ENCODE measurements around the gene MBIP. TPM values are rescaled to one million over a fixed set of nuclear protein-coding genes. Genes with fewer than 3 reads are reported as not detected.

MBIP gene
- polyA plus RNA-seq, 2 of the 4 experiments (the other 2 are of a cell fraction), result 17.0 to 33.1 TPM

DNA sequence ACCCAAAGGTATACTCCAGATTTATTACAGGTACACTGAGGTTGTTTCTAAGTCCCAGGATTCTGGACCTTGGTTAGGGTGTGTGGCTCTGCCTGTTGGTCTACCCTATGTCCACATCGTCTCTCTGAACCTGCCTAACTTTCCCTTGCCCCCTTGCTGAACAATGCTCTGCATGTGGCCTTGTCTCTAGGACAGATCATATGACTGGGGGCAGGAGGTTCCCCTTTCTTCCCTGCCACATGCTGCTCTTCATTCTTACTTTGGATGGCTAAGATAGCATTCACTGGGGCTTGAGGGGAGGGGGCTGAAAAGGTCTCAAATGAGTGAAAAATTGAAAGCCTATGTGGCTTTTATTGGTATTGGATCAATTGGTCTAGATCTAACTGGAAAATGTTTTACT is 49.2 kb downstream of the MBIP start (continued):
- TF ChIP-seq ZNF302 (CRISPR knock-in tag; IDR thresholded peaks at IDR 0.05) (no peak), GATA3 (IDR thresholded peaks at IDR 0.05; ENCODE audit: borderline replicate concordance) (no peak), CHD4 (IDR thresholded peaks at IDR 0.05; ENCODE audit: borderline replicate concordance) (no peak)

DNA sequence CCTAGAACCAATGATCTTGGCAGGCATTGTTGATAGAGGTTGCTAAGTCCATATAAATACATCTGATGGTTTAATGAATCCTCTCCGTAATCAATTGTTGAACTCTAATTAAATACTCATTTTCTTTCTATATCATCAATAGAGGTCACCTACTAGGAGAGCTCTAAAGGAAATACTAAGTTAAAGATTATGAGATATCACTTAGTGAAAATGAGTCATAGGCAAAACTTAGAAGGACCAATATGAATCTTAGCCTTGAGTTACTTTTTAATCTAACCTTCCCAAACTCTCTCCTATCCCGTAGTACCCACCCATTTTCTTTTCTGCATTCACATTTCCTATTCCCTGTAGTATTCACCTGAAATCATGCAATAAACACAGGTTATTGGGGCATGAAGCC is 50.2 kb downstream of the MBIP start:
- Histone ChIP-seq H3K9me3 (no peaks in the 10 kb centered on the region), H3K4me2 (no peak overlapping the region), H3K4me1 (no peaks in the 10 kb centered on the region), H3K27ac (no peak overlapping the region), H3K4me3 (no peak overlapping the region)
- no peak for TF ChIP-seq NFE2L2 (conservative IDR thresholded peaks at IDR 0.05; ENCODE audit: low read length)
- TF ChIP-seq FOXS1 (CRISPR knock-in tag; IDR thresholded peaks at IDR 0.05), result no peak
- TF ChIP-seq FOSL2 (IDR thresholded peaks at IDR 0.05), result no peak
- TF ChIP-seq FOSL2 (CRISPR knock-in tag; IDR thresholded peaks at IDR 0.05), result 0 out of 2 replicates have a peak, but pooled peaks have one; percentile 6
- TF ChIP-seq TFCP2L1 (CRISPR knock-in tag; IDR thresholded peaks at IDR 0.05), result no peak
- ChIA-PET POLR2A (no interaction called here), CTCF (interaction anchor here (0.6 kb wide), 1 partner anchor 201 kb away, joined by 3 read pairs; no protein-coding TSS in a partner anchor)
- no peak for FAIRE-seq
- 31% methylated on average over 2 of the region's 2 CpGs for WGBS (ENCODE audit: missing lambda C conversion rate)
- no peak for DNase-seq (ENCODE audit: low read depth in 1 of 2, low spot score in 1 of 2)
- ATAC-seq, result no peak

DNA sequence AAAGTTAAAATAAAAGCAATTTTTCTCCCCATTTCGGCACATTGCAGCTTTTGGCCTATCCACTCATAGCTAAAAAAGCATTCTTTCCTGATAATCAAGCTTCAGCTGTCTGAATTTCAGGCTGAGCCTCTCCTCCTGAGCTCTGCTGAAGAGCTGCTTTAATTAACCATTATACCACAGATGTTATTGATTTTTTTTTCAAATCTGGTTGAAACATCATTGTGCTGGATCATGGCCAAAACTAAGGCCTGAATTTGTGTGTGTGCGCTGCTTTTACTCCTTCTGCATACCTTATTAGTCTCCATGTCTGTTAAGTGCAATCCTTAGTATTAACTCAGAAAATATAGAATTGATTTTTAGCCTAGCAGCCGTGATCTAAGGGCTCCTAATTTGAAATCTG is 52.3 kb downstream of the MBIP start:
- ChIA-PET POLR2A (no interaction called here), CTCF (no interaction called here)
- DNase-seq (ENCODE audit: low read depth in 1 of 2, low spot score in 1 of 2) (no peak), FAIRE-seq (no peak), ATAC-seq (no peak)
- TF ChIP-seq, protein P1, sequence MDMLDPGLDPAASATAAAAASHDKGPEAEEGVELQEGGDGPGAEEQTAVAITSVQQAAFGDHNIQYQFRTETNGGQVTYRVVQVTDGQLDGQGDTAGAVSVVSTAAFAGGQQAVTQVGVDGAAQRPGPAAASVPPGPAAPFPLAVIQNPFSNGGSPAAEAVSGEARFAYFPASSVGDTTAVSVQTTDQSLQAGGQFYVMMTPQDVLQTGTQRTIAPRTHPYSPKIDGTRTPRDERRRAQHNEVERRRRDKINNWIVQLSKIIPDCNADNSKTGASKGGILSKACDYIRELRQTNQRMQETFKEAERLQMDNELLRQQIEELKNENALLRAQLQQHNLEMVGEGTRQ (IDR thresholded peaks at IDR 0.05), result no peak
- TF ChIP-seq, protein P2, sequence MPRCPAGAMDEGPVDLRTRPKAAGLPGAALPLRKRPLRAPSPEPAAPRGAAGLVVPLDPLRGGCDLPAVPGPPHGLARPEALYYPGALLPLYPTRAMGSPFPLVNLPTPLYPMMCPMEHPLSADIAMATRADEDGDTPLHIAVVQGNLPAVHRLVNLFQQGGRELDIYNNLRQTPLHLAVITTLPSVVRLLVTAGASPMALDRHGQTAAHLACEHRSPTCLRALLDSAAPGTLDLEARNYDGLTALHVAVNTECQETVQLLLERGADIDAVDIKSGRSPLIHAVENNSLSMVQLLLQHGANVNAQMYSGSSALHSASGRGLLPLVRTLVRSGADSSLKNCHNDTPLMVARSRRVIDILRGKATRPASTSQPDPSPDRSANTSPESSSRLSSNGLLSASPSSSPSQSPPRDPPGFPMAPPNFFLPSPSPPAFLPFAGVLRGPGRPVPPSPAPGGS (IDR thresholded peaks at IDR 0.05), result no peak
- Histone ChIP-seq H3K4me1 (no peaks in the 10 kb centered on the region), H3K4me2 (no peak overlapping the region), H3K9me3 (no peaks in the 10 kb centered on the region), H3K4me3 (no peak overlapping the region), H3K27ac (no peak overlapping the region)
- WGBS (ENCODE audit: missing lambda C conversion rate), result 60% methylated on average over 3 of the region's 3 CpGs

DNA sequence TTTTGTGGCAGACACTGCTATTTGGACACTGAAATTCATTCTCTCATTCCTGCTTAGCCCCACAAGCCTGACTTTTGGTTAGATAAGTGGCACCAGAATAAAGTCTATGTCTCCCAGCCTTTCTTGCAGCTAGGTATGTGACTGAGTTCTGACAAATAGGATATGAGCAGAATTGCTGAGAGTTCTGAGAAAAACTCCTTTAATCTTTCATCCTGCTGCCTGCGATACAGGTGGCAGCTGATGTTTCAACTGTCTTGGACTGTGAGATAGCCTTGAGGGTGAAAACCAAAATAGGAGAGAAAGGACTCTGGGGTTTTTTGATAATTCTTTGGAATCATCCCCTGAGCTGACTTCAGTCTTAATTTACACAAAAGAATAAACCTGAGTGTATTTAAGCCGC is 55.8 kb downstream of the MBIP start:
- ATAC-seq (no peak), FAIRE-seq (no peak), DNase-seq (ENCODE audit: low read depth in 1 of 2, low spot score in 1 of 2) (no peak)
- Histone ChIP-seq H3K4me3 (no peak overlapping the region), H3K4me2 (no peak overlapping the region), H3K4me1 (no peaks in the 10 kb centered on the region), H3K27ac (no peak overlapping the region), H3K9me3 (no peaks in the 10 kb centered on the region)
- TF ChIP-seq HEYL (CRISPR knock-in tag; IDR thresholded peaks at IDR 0.05), result no peak
- no peak for TF ChIP-seq JUNB (IDR thresholded peaks at IDR 0.05)
- TF ChIP-seq CBX8 (IDR thresholded peaks at IDR 0.05), result no peak
- TF ChIP-seq POLR2A (IDR thresholded peaks at IDR 0.05; ENCODE audit: low read length), result no peak
- no peak for TF ChIP-seq GATA3 (IDR thresholded peaks at IDR 0.05; ENCODE audit: borderline replicate concordance)
- TF ChIP-seq RARB (CRISPR knock-in tag; IDR thresholded peaks at IDR 0.05), result no peak
- TF ChIP-seq TFCP2L1 (CRISPR knock-in tag; IDR thresholded peaks at IDR 0.05), result no peak
- TF ChIP-seq CHD4 (IDR thresholded peaks at IDR 0.05; ENCODE audit: borderline replicate concordance), result no peak
- TF ChIP-seq EHMT2 (IDR thresholded peaks at IDR 0.05; ENCODE audit: low read depth), result no peak
- no peak for TF ChIP-seq FOSB (CRISPR knock-in tag; IDR thresholded peaks at IDR 0.05)
- TF ChIP-seq FOSL2 (IDR thresholded peaks at IDR 0.05), result no peak
- no peak for TF ChIP-seq FOSL2 (CRISPR knock-in tag; IDR thresholded peaks at IDR 0.05)
- no peak for TF ChIP-seq ZNF302 (CRISPR knock-in tag; IDR thresholded peaks at IDR 0.05)
- TF ChIP-seq, protein P1 (IDR thresholded peaks at IDR 0.05), result no peak
- no peak for TF ChIP-seq ZC3H11A (IDR thresholded peaks at IDR 0.05)
- TF ChIP-seq HDAC2 (IDR thresholded peaks at IDR 0.05), result no peak
- TF ChIP-seq NPAS2 (CRISPR knock-in tag; IDR thresholded peaks at IDR 0.05; ENCODE audit: borderline replicate concordance), result no peak
- TF ChIP-seq, protein P2 (IDR thresholded peaks at IDR 0.05), result no peak
- ChIA-PET POLR2A (no interaction called here), CTCF (interaction anchor here (1.4 kb wide), 1 partner anchor 194 kb away, joined by 4 read pairs; no protein-coding TSS in a partner anchor)
- 93% methylated on average over 2 of the region's 2 CpGs for WGBS (ENCODE audit: missing lambda C conversion rate)

Data from A549 (cell line).